Measurements from ENCODE around the gene ACOXL.

GRCh38 chr2:110823165-110823564, 90.8 kb downstream of the ACOXL start:
- no peak for TF ChIP-seq CEBPB (IDR thresholded peaks at IDR 0.05; ENCODE audit: low read depth, low read length)
- TF ChIP-seq CTCF (IDR thresholded peaks at IDR 0.05; ENCODE audit: control extremely low read depth in 1 of 3, insufficient read depth in 1 of 3, low read depth in 1 of 3, low read length in 3 of 3): no peak
